BE2C (cell line): ENCODE results near the gene ZNF507.

Source experiments
- DNase-seq: peaks from one replicate; pipeline ENCODE4 v3.0.0-alpha.2; 2020
- H3K27me3 ChIP-seq: fragments of 250-450 bp; sonication (Bioruptor Pico); 2 replicates; pipeline ENCODE4 v1.5.1; 2020; ENCODE audit warnings: mild to moderate bottlenecking
- H3K36me3 ChIP-seq: fragments of 250-450 bp; sonication (Bioruptor Pico); 2 replicates; pipeline ENCODE4 v1.5.1; 2020; ENCODE audit warnings: mild to moderate bottlenecking
- H3K4me1 ChIP-seq: fragments of 250-450 bp; sonication (Bioruptor Pico); 2 replicates; pipeline ENCODE4 v1.5.1; 2020
- H3K4me3 ChIP-seq: 2 replicates; pipeline ENCODE4 v1.5.1; 2011; ENCODE audit warnings: low read depth, low read length
- H3K9me3 ChIP-seq: fragments of 250-450 bp; sonication (Bioruptor Pico); 2 replicates; pipeline ENCODE4 v1.5.1; 2020
- CTCF ChIP-seq: IDR thresholded peaks from 2 replicates; pipeline ENCODE4 v1.5.1; 2012; ENCODE audit warnings: mild to moderate bottlenecking, low read depth, low read length

The ZNF507 gene

GRCh38 chr19:32397671-32398101 is 52.3 kb downstream of the ZNF507 start:
- no peak overlapping the region for H3K4me3 ChIP-seq
- DNase-seq: no peak
- no peak for TF ChIP-seq CTCF
- H3K4me1 ChIP-seq: no peaks in the 10 kb centered on the region; the same call in 1 of the 2 replicates
- no peaks in the 10 kb centered on the region for H3K36me3 ChIP-seq
- H3K27me3 ChIP-seq: no peaks in the 10 kb centered on the region
- no peaks in the 10 kb centered on the region for H3K9me3 ChIP-seq

- H3K36me3 ChIP-seq: no peaks in the 10 kb centered on the region
- H3K9me3 ChIP-seq: no peaks in the 10 kb centered on the region
- H3K4me1 ChIP-seq: no peaks in the 10 kb centered on the region; the same call in 1 of the 2 replicates
- no peak for DNase-seq
- H3K4me3 ChIP-seq: no peak overlapping the region
- no peak for TF ChIP-seq CTCF
- H3K27me3 ChIP-seq: no peaks in the 10 kb centered on the region
Observed at GRCh38 chr19:32401992-32402391, 56.6 kb downstream of the ZNF507 start.

GRCh38 chr19:32403291-32403995 is 58.0 kb downstream of the ZNF507 start:
- Histone ChIP-seq H3K9me3 (no peaks in the 10 kb centered on the region), H3K27me3 (no peaks in the 10 kb centered on the region), H3K4me1 (no peaks in the 10 kb centered on the region), H3K36me3 (peaks cover 3% of the 10 kb centered on the region), H3K4me3 (no peak overlapping the region)
- no peak for DNase-seq
- TF ChIP-seq CTCF: no peak

- no peaks in the 10 kb centered on the region for H3K9me3 ChIP-seq
- peak overlapping the region; percentile 86 for H3K4me3 ChIP-seq
- H3K4me1 ChIP-seq: no peaks in the 10 kb centered on the region
- H3K36me3 ChIP-seq: peaks cover 11% of the 10 kb centered on the region
- no peak for DNase-seq
- TF ChIP-seq CTCF: no peak
- no peaks in the 10 kb centered on the region for H3K27me3 ChIP-seq
Observed at GRCh38 chr19:32404213-32404932, 59.0 kb downstream of the ZNF507 start.

- peak overlapping the region; percentile 86 for H3K4me3 ChIP-seq
- TF ChIP-seq CTCF: no peak
- no peaks in the 10 kb centered on the region for H3K4me1 ChIP-seq
- no peak for DNase-seq
- H3K9me3 ChIP-seq: no peaks in the 10 kb centered on the region
- H3K36me3 ChIP-seq: peaks cover 16% of the 10 kb centered on the region
- H3K27me3 ChIP-seq: no peaks in the 10 kb centered on the region
Observed at GRCh38 chr19:32404933-32405430, 59.6 kb downstream of the ZNF507 start.
